ENCODE data around the gene ZNF785.

- TF ChIP-seq SIN3A (IDR thresholded peaks at IDR 0.05; ENCODE audit: borderline replicate concordance, insufficient read depth, low read length) (no peak), REST (IDR thresholded peaks at IDR 0.05; ENCODE audit: insufficient read depth in 1 of 2, low read depth in 2 of 2, low read length in 2 of 2) (no peak), POLR2AphosphoS5 (IDR thresholded peaks at IDR 0.05; ENCODE audit: low read depth, low read length) (no peak), TAF1 (IDR thresholded peaks at IDR 0.05; ENCODE audit: borderline replicate concordance, insufficient read depth, low read length) (no peak), FOXP2 (optimal IDR thresholded peaks at IDR 0.05; ENCODE audit: borderline replicate concordance, extremely low read depth, extremely low read length, insufficient read depth) (no peak)
These were observed 27.9 kb downstream of the ZNF785 start for GRCh38 chr16:30557707-30557956.

All from PFSK-1 (cell line).